Osteoblast (primary cell): Measurements from ENCODE around the gene NLN. TPM values are rescaled to one million over a fixed set of nuclear protein-coding genes. Genes with fewer than 3 reads are reported as not detected.

Source experiments
- DNase-seq: peaks from one replicate; pipeline ENCODE4 v3.0.0; 2011; ENCODE audit warnings: low spot score, mixed read lengths; ENCODE audit not compliant: insufficient read length; ENCODE audit errors: missing footprints
- H2AFZ ChIP-seq: 2 replicates; pipeline ENCODE4 v1.6.0; 2011; ENCODE audit warnings: mild to moderate bottlenecking, low read length
- H3K27ac ChIP-seq: 2 replicates; pipeline ENCODE4 v1.5.1; 2011; ENCODE audit warnings: mild to moderate bottlenecking, low read depth, low read length, moderate library complexity
- H3K27me3 ChIP-seq: 2 replicates; pipeline ENCODE4 v1.6.0; 2012; ENCODE audit warnings: mild to moderate bottlenecking, control low read depth, inconsistent platforms, low read length, moderate library complexity; ENCODE audit not compliant: insufficient read depth
- H3K36me3 ChIP-seq: 2 replicates; pipeline ENCODE4 v1.5.1; 2011; ENCODE audit warnings: mild to moderate bottlenecking, low read length, control low read depth, moderate library complexity; ENCODE audit not compliant: insufficient read depth
- H3K4me1 ChIP-seq: 2 replicates; pipeline ENCODE4 v1.5.1; 2011; ENCODE audit warnings: mild to moderate bottlenecking, low read length, control low read depth, moderate library complexity; ENCODE audit not compliant: insufficient read depth
- H3K4me2 ChIP-seq: 2 replicates; pipeline ENCODE4 v1.6.0; 2011; ENCODE audit warnings: mild to moderate bottlenecking, low read length; ENCODE audit not compliant: insufficient read depth
- H3K4me3 ChIP-seq: fragments of 200-600 bp; sonication (generic); 3 replicates; pipeline ENCODE4 v1.5.1; 2012; ENCODE audit warnings: mild to moderate bottlenecking, low read length, inconsistent platforms; ENCODE audit not compliant: insufficient read depth
- H3K79me2 ChIP-seq: 2 replicates; pipeline ENCODE4 v1.6.0; 2012; ENCODE audit warnings: mild to moderate bottlenecking, low read length, control low read depth, inconsistent platforms; ENCODE audit not compliant: insufficient read depth
- H3K9me3 ChIP-seq: 2 replicates; pipeline ENCODE4 v1.5.1; 2011; ENCODE audit warnings: low read depth, low read length, control low read depth
- H4K20me1 ChIP-seq: 2 replicates; pipeline ENCODE4 v1.6.0; 2012; ENCODE audit warnings: mild to moderate bottlenecking, low read length, control low read depth; ENCODE audit not compliant: insufficient read depth
- total RNA-seq: library from RNA; depleted of rRNA; stranded (reverse); fragments of >200 nt; gene quantifications from 2 replicates; pipeline ENCODE4 v1.2.3, GENCODE V29; 2012
- TF ChIP-seq, protein P1 (sequence below): IDR thresholded peaks from 2 replicates; pipeline ENCODE4 v1.5.1; 2011; ENCODE audit warnings: mild to moderate bottlenecking, low read depth, low read length, moderate library complexity; ENCODE audit errors: extremely low read depth

NLN gene
- total RNA-seq, 1 donor: 35.5 TPM

- Histone ChIP-seq H3K36me3 (peaks cover 8% of the 10 kb centered on the region), H3K79me2 (peaks cover 7% of the 10 kb centered on the region), H3K4me2 (no peak overlapping the region), H3K27me3 (no peaks in the 10 kb centered on the region), H2AFZ (no peak overlapping the region), H3K4me3 (no peak overlapping the region), H3K9me3 (no peaks in the 10 kb centered on the region), H4K20me1 (no peaks in the 10 kb centered on the region), H3K4me1 (peaks cover 16% of the 10 kb centered on the region), H3K27ac (no peak overlapping the region)
- TF ChIP-seq, protein P1, sequence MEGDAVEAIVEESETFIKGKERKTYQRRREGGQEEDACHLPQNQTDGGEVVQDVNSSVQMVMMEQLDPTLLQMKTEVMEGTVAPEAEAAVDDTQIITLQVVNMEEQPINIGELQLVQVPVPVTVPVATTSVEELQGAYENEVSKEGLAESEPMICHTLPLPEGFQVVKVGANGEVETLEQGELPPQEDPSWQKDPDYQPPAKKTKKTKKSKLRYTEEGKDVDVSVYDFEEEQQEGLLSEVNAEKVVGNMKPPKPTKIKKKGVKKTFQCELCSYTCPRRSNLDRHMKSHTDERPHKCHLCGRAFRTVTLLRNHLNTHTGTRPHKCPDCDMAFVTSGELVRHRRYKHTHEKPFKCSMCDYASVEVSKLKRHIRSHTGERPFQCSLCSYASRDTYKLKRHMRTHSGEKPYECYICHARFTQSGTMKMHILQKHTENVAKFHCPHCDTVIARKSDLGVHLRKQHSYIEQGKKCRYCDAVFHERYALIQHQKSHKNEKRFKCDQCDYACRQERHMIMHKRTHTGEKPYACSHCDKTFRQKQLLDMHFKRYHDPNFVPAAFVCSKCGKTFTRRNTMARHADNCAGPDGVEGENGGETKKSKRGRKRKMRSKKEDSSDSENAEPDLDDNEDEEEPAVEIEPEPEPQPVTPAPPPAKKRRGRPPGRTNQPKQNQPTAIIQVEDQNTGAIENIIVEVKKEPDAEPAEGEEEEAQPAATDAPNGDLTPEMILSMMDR: no peak
- no peak for DNase-seq
Measured at GRCh38 chr5:65766781-65767180, 44.8 kb downstream of the NLN start.

GRCh38 chr5:65767565-65767964 lies 45.6 kb downstream of the NLN start:
- H3K27me3 ChIP-seq: no peaks in the 10 kb centered on the region
- H3K36me3 ChIP-seq: peaks cover 8% of the 10 kb centered on the region

DNA sequence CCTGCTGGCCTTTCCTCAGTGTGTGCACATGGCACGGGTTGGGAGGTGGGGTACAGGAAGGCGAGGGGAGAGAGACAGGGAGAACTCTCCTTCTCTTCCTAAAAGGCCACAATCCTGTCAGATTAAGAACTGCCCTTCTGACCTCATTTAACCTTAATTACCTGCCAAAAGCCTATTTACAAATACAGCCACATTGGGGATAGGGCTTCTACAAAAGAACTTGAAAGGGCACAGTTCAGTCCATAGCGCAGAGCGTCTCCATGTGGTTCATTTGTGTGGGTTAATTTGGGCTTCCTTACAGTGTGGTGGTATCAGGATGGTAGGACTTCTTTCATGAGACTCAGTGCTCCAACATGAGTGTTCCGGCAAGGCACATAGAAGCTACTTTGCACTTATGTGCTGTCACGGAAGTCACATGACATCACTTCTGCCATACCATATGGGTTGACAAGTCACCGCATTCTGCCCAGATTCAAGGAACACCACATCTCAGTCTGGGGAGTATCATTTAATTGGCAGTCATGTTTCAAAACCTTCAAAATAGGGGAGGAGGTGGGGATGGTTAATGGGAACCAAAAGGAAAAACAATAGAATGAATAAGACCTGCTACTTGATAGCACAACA lies 46.8 kb downstream of the NLN start:
- Histone ChIP-seq H3K27ac (peak overlapping the region; percentile 44), H3K4me1 (peaks cover 17% of the 10 kb centered on the region), H3K27me3 (no peaks in the 10 kb centered on the region), H3K36me3 (no peaks in the 10 kb centered on the region), H4K20me1 (no peaks in the 10 kb centered on the region), H2AFZ (no peak overlapping the region), H3K79me2 (no peaks in the 10 kb centered on the region), H3K9me3 (no peaks in the 10 kb centered on the region), H3K4me2 (no peak overlapping the region), H3K4me3 (no peak overlapping the region)
- no peak for DNase-seq
- TF ChIP-seq, protein P1: no peak

More at GRCh38 chr5:65767565-65767964, 45.6 kb downstream of the NLN start:
- Histone ChIP-seq H3K4me2 (no peak overlapping the region), H3K4me1 (peaks cover 16% of the 10 kb centered on the region), H3K79me2 (peaks cover 3% of the 10 kb centered on the region), H4K20me1 (no peaks in the 10 kb centered on the region), H2AFZ (no peak overlapping the region), H3K9me3 (no peaks in the 10 kb centered on the region), H3K27ac (no peak overlapping the region), H3K4me3 (no peak overlapping the region)
- no peak for DNase-seq
- TF ChIP-seq, protein P1: no peak

DNA sequence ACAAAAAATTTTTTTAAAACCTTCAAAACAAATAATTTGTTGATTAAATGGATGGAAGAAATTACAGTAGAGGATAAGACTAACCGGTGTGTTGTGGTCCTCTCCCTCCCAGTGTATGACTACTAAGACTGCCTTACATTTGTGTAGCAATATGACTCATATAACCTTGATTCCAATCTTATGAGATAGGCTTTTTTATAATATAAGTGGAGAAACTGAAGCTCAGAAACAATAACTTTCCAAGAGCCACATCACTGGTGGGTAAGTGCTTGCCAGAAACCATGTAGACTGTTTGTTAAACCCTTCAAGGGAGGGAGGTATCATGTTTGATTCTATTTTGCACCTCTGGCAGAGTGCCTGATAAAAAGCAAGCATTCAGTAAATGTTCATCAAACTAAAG lies 47.5 kb downstream of the NLN start:
- Histone ChIP-seq H3K4me2 (peak overlapping the region; percentile 18), H3K36me3 (no peaks in the 10 kb centered on the region), H3K4me1 (peaks cover 23% of the 10 kb centered on the region), H3K4me3 (no peak overlapping the region), H3K27me3 (no peaks in the 10 kb centered on the region), H3K79me2 (no peaks in the 10 kb centered on the region), H2AFZ (no peak overlapping the region), H4K20me1 (no peaks in the 10 kb centered on the region), H3K27ac (peak overlapping the region; percentile 43), H3K9me3 (no peaks in the 10 kb centered on the region)
- TF ChIP-seq, protein P1: no peak
- DNase-seq: peak; percentile 88
